ENCODE results near the gene TIMM9.

- TF ChIP-seq YY1 (IDR thresholded peaks at IDR 0.05; ENCODE audit: insufficient read depth, insufficient read length) (no peak), ZNF274 (IDR thresholded peaks at IDR 0.05; ENCODE audit: low read depth, low read length) (no peak)
These were observed 31.2 kb downstream of the TIMM9 start, which contains the start of gene TOMM20L for GRCh38 chr14:58395812-58396788.
